Gastroesophageal sphincter (tissue), 4 donors: Measurements from ENCODE around the gene C1orf116. TPM values are rescaled to one million over a fixed set of nuclear protein-coding genes. Genes with fewer than 3 reads are reported as not detected.

Source experiments
- ATAC-seq: fragments of 150-250 bp; one replicate; pipeline ENCODE4 v1.9.1; 2016; ENCODE audit warnings: mild to moderate bottlenecking, moderate library complexity
- H3K27ac ChIP-seq, 4 donors: fragments of 200-600 bp; sonication (generic) in 3 of 4; 1 replicate in 3 of 4; 2 replicates in 1 of 4; pipeline ENCODE4 v1.5.1; 2016 to 2019
- H3K27me3 ChIP-seq: fragments of 200-600 bp; sonication (generic); one replicate; pipeline ENCODE4 v1.5.1; 2019
- H3K36me3 ChIP-seq, 2 donors: fragments of 200-600 bp; sonication (generic); one replicate each; pipeline ENCODE4 v1.5.1; 2019; ENCODE audit warnings: control low read depth in 1 of 2
- H3K4me1 ChIP-seq, 3 donors: fragments of 200-600 bp; sonication (generic); 1 replicate in 2 of 3; 2 replicates in 1 of 3; pipeline ENCODE4 v1.5.1; 2016 to 2019; ENCODE audit warnings: control low read depth in 2 of 3
- H3K4me3 ChIP-seq, 2 donors: fragments of 200-600 bp; sonication (generic); one replicate each; pipeline ENCODE4 v1.5.1; 2019; ENCODE audit warnings: mild to moderate bottlenecking in 1 of 2, moderate library complexity in 1 of 2
- H3K9me3 ChIP-seq, 3 donors: fragments of 200-600 bp; sonication (generic); one replicate each; pipeline ENCODE4 v1.5.1; 2017 to 2019; ENCODE audit warnings: control low read depth in 2 of 3
- CTCF ChIP-seq, 4 experiments: fragments of 200-600 bp in 2 of 4; fragments of 450-650 bp in 2 of 4; sonication (generic) in 1 of 4; IDR thresholded peaks; one replicate each; pipeline ENCODE4 v1.5.1; 2017 to 2019; ENCODE audit warnings: antibody characterized with exemption in 4 of 4, mild to moderate bottlenecking in 2 of 4, moderate library complexity in 2 of 4
- EP300 ChIP-seq: sonication (generic); formaldehyde crosslinking; IDR thresholded peaks from one replicate; pipeline ENCODE4 v1.6.1; 2017; ENCODE audit warnings: antibody characterized with exemption, mild to moderate bottlenecking
- POLR2A ChIP-seq, 2 donors: fragments of 450-650 bp; IDR thresholded peaks; one replicate each; pipeline ENCODE4 v1.6.1; 2017; ENCODE audit warnings: antibody characterized with exemption in 2 of 2, mild to moderate bottlenecking in 2 of 2, moderate library complexity in 1 of 2
- POLR2AphosphoS5 ChIP-seq: sonication (generic); formaldehyde crosslinking; IDR thresholded peaks from one replicate; pipeline ENCODE4 v1.6.1; 2017; ENCODE audit warnings: antibody characterized with exemption
- WGBS, 2 donors: methylation state at CpG; one replicate each; pipeline ENCODE4 v1.1.5; 2018; ENCODE audit warnings: low coverage in 1 of 2; 5-methylcytosine and 5-hydroxymethylcytosine counted together
- total RNA-seq, 4 donors: library from RNA; depleted of rRNA; stranded (reverse); fragments of >200 nt; gene quantifications; one replicate each; pipeline ENCODE4 v1.1.0, GENCODE V29; 2016

The C1orf116 gene
- total RNA-seq, 4 donors from 2014 or later = 0.19 to 3.7 (median 1.4) TPM; not detected in 1

GRCh38 chr1:207077470-207078377 lies 45.2 kb upstream of the C1orf116 start:
- Histone ChIP-seq H3K4me3 (no peak overlapping the region), H3K27me3 (no peaks in the 10 kb centered on the region), H3K4me1 (peaks cover 0 to 15% (median 12%) of the 10 kb centered on the region in 3 donors), H3K27ac (no peak overlapping the region), H3K9me3 (no peaks in the 10 kb centered on the region), H3K36me3 (peaks cover 0 to 47% of the 10 kb centered on the region in 2 donors)
- 29 to 40% methylated on average over 6 of the region's 6 CpGs for WGBS, 2 donors
- no peak for TF ChIP-seq EP300
- no peak for TF ChIP-seq POLR2A (IDR thresholded peaks at IDR 0.05)
- peak; percentile 77 to 86 (median 83) for TF ChIP-seq CTCF (IDR thresholded peaks at IDR 0.05)
- TF ChIP-seq POLR2AphosphoS5 = peak; percentile 43
- peak; percentile 91 for ATAC-seq

- no peak for ATAC-seq
- Histone ChIP-seq H3K27me3 (no peaks in the 10 kb centered on the region), H3K36me3 (peaks cover 0 to 52% of the 10 kb centered on the region in 2 donors), H3K9me3 (no peaks in the 10 kb centered on the region), H3K27ac (no peak overlapping the region), H3K4me1 (peaks cover 0 to 15% (median 12%) of the 10 kb centered on the region in 3 donors), H3K4me3 (no peak overlapping the region)
- TF ChIP-seq CTCF (IDR thresholded peaks at IDR 0.05) = no peak
- no peak for TF ChIP-seq EP300
- no peak for TF ChIP-seq POLR2AphosphoS5
- TF ChIP-seq POLR2A (IDR thresholded peaks at IDR 0.05) = no peak
- WGBS, 2 donors = 100% methylated on average over 1 of the region's 1 CpG; no CpG with 5 or more reads in 1 of the 2 donors
Measured at GRCh38 chr1:207077012-207077411, 44.5 kb upstream of the C1orf116 start.

- TF ChIP-seq EP300 (no peak), POLR2AphosphoS5 (no peak), POLR2A (IDR thresholded peaks at IDR 0.05) (no peak), CTCF (IDR thresholded peaks at IDR 0.05) (no peak)
- Histone ChIP-seq H3K27ac (no peak overlapping the region), H3K9me3 (no peaks in the 10 kb centered on the region), H3K4me1 (peaks cover 0 to 15% (median 12%) of the 10 kb centered on the region in 3 donors), H3K4me3 (no peak overlapping the region), H3K36me3 (peaks cover 0 to 53% of the 10 kb centered on the region in 2 donors), H3K27me3 (no peaks in the 10 kb centered on the region)
- no peak for ATAC-seq
- 63 to 69% methylated on average over 5 of the region's 5 CpGs for WGBS, 2 donors
Measured at GRCh38 chr1:207076181-207076955, 43.8 kb upstream of the C1orf116 start.

GRCh38 chr1:207073906-207074820 lies 41.6 kb upstream of the C1orf116 start:
- H3K9me3 ChIP-seq = no peaks in the 10 kb centered on the region
- 79% methylated on average over 2 of the region's 4 CpGs for WGBS, 2 donors
- peaks cover 0 to 15% (median 12%) of the 10 kb centered on the region in 3 donors for H3K4me1 ChIP-seq
- TF ChIP-seq POLR2AphosphoS5 = no peak
- no peak for TF ChIP-seq EP300
- no peak for TF ChIP-seq CTCF (IDR thresholded peaks at IDR 0.05)
- TF ChIP-seq POLR2A (IDR thresholded peaks at IDR 0.05) = no peak
- no peaks in the 10 kb centered on the region for H3K27me3 ChIP-seq
- ATAC-seq = no peak
- H3K36me3 ChIP-seq = peaks cover 0 to 65% of the 10 kb centered on the region in 2 donors
- H3K27ac ChIP-seq = no peak overlapping the region
- H3K4me3 ChIP-seq = no peak overlapping the region
